ENCODE data around the gene RASAL2. TPM values are rescaled to one million over a fixed set of nuclear protein-coding genes. Genes with fewer than 3 reads are reported as not detected.

Gene RASAL2
- total and polyA plus RNA-seq, 2 donors (not counting 1 experiment from before 2014, with no cell fraction given): 11.9 to 21.8 TPM

DNA sequence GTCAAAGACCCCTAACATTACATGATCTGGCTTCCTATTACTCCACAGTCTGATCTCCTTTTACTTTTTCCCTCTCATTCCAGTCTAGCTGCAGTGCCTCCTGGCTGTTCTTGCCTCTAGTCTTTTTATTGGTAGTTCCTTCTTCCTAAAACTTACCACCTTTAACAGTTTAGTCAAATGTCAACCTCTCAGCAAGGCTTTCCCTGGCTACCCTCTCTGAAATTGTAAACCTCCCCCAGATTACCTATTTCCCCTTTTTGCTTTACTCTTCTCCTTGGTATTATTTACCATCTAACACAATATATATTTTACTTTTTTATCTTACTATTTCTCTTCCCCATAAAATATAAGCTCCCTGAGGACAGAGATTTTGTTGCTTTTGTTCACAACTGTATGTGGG lies 273.2 kb downstream of the RASAL2 start:
- Histone ChIP-seq H3K27me3 (ENCODE audit: control insufficient read depth, insufficient read depth, low read length) (no peaks in the 10 kb centered on the region), H4K20me1 (ENCODE audit: control insufficient read depth, extremely low read depth, insufficient read depth, low read length) (no peaks in the 10 kb centered on the region), H3K9me3 (ENCODE audit: control insufficient read depth, insufficient read depth, low read depth, low read length) (no peaks in the 10 kb centered on the region), H3K4me3 (replicated peaks in 1 of 4; ENCODE audit: control extremely low read depth in 1 of 4, insufficient read depth in 1 of 4, low read depth in 3 of 4, low read length in 4 of 4) (no peak overlapping the region), H3K4me2 (ENCODE audit: extremely low read depth, insufficient read depth, low read length) (no peak overlapping the region), H3K27ac (ENCODE audit: insufficient read depth, low read length) (no peak overlapping the region), H3K79me2 (ENCODE audit: control insufficient read depth, insufficient read depth, low read length) (peaks cover 4% of the 10 kb centered on the region), H3K36me3 (ENCODE audit: control insufficient read depth, insufficient read depth, low read length) (no peaks in the 10 kb centered on the region), H3K4me1 (ENCODE audit: control insufficient read depth, extremely low read depth, insufficient read depth, low read length) (no peaks in the 10 kb centered on the region), H3K9ac (ENCODE audit: insufficient read depth, low read length) (no peak overlapping the region), H2AFZ (ENCODE audit: low read length) (no peak overlapping the region)
- TF ChIP-seq, protein P1, sequence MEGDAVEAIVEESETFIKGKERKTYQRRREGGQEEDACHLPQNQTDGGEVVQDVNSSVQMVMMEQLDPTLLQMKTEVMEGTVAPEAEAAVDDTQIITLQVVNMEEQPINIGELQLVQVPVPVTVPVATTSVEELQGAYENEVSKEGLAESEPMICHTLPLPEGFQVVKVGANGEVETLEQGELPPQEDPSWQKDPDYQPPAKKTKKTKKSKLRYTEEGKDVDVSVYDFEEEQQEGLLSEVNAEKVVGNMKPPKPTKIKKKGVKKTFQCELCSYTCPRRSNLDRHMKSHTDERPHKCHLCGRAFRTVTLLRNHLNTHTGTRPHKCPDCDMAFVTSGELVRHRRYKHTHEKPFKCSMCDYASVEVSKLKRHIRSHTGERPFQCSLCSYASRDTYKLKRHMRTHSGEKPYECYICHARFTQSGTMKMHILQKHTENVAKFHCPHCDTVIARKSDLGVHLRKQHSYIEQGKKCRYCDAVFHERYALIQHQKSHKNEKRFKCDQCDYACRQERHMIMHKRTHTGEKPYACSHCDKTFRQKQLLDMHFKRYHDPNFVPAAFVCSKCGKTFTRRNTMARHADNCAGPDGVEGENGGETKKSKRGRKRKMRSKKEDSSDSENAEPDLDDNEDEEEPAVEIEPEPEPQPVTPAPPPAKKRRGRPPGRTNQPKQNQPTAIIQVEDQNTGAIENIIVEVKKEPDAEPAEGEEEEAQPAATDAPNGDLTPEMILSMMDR (conservative IDR thresholded peaks at IDR 0.05 in 1 of 2, IDR thresholded peaks at IDR 0.05 in 1 of 2; ENCODE audit: low read depth in 1 of 2, low read length in 2 of 2): no peak
- TF ChIP-seq EZH2 (IDR thresholded peaks at IDR 0.05; ENCODE audit: low read length, missing control alignments): no peak
- DNase-seq (ENCODE audit: low read depth in 2 of 2): no peak

DNA sequence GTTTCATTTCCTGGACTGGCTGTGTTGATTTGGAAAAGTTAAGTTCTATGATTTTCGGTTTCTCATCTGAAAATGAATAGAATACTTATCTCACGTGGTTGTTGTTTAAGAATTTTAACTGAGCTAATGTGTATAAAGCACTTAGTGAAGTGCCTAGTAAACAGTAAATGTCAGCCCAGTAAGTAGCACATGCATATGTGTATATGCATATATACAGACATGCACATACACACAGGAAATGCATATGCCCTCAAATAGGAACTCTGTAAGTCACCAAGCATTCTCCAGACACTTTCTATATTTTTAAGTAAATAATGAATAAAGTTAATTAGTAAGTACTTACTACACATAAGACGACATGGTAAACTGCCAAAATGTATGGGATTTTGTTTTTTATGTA lies 274.3 kb downstream of the RASAL2 start:
- Histone ChIP-seq H3K9me3 (ENCODE audit: control insufficient read depth, insufficient read depth, low read depth, low read length) (no peaks in the 10 kb centered on the region), H3K27me3 (ENCODE audit: control insufficient read depth, insufficient read depth, low read length) (no peaks in the 10 kb centered on the region), H3K36me3 (ENCODE audit: control insufficient read depth, insufficient read depth, low read length) (no peaks in the 10 kb centered on the region), H3K4me1 (ENCODE audit: control insufficient read depth, extremely low read depth, insufficient read depth, low read length) (no peaks in the 10 kb centered on the region), H3K79me2 (ENCODE audit: control insufficient read depth, insufficient read depth, low read length) (peaks cover 4% of the 10 kb centered on the region), H3K4me2 (ENCODE audit: extremely low read depth, insufficient read depth, low read length) (no peak overlapping the region), H3K27ac (ENCODE audit: insufficient read depth, low read length) (no peak overlapping the region), H2AFZ (ENCODE audit: low read length) (no peak overlapping the region), H3K9ac (ENCODE audit: insufficient read depth, low read length) (no peak overlapping the region), H3K4me3 (replicated peaks in 1 of 4; ENCODE audit: control extremely low read depth in 1 of 4, insufficient read depth in 1 of 4, low read depth in 3 of 4, low read length in 4 of 4) (no peak overlapping the region), H4K20me1 (ENCODE audit: control insufficient read depth, extremely low read depth, insufficient read depth, low read length) (no peaks in the 10 kb centered on the region)
- no peak for DNase-seq (ENCODE audit: low read depth in 2 of 2)
- no peak for TF ChIP-seq EZH2 (IDR thresholded peaks at IDR 0.05; ENCODE audit: low read length, missing control alignments)
- TF ChIP-seq, protein P1 (conservative IDR thresholded peaks at IDR 0.05 in 1 of 2, IDR thresholded peaks at IDR 0.05 in 1 of 2; ENCODE audit: low read depth in 1 of 2, low read length in 2 of 2): no peak

DNA sequence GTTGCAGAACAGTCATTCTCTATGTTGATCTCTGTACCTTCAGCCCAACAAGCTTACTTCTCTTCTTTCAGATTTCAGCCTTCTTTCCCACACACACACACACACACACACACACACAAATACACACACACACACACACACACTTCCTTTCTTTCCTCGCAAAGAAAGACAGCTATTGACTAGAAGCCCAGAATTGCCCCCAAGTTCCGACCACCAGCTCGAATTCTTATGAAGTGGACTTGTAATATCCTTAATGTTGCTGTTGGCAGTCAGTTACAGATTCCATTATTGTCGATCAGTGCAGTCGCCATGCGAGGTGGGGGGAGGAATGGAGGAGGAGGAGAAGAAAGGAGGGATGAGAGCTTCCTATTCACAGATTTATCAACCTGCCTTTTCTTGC lies 277.3 kb downstream of the RASAL2 start:
- Histone ChIP-seq H3K4me3 (replicated peaks in 1 of 4; ENCODE audit: control extremely low read depth in 1 of 4, insufficient read depth in 1 of 4, low read depth in 3 of 4, low read length in 4 of 4) (peak overlapping the region; percentile 20 to 61 (median 54)), H2AFZ (ENCODE audit: low read length) (peak overlapping the region; percentile 61), H3K79me2 (ENCODE audit: control insufficient read depth, insufficient read depth, low read length) (no peaks in the 10 kb centered on the region), H3K4me2 (ENCODE audit: extremely low read depth, insufficient read depth, low read length) (peak overlapping the region; percentile 97), H3K27me3 (ENCODE audit: control insufficient read depth, insufficient read depth, low read length) (no peaks in the 10 kb centered on the region), H3K27ac (ENCODE audit: insufficient read depth, low read length) (peak overlapping the region; percentile 27), H3K36me3 (ENCODE audit: control insufficient read depth, insufficient read depth, low read length) (no peaks in the 10 kb centered on the region), H3K9ac (ENCODE audit: insufficient read depth, low read length) (no peak overlapping the region), H3K4me1 (ENCODE audit: control insufficient read depth, extremely low read depth, insufficient read depth, low read length) (no peaks in the 10 kb centered on the region), H4K20me1 (ENCODE audit: control insufficient read depth, extremely low read depth, insufficient read depth, low read length) (no peaks in the 10 kb centered on the region), H3K9me3 (ENCODE audit: control insufficient read depth, insufficient read depth, low read depth, low read length) (no peaks in the 10 kb centered on the region)
- DNase-seq (ENCODE audit: low read depth in 2 of 2): peak; percentile 58 to 74
- TF ChIP-seq EZH2 (IDR thresholded peaks at IDR 0.05; ENCODE audit: low read length, missing control alignments): no peak
- TF ChIP-seq, protein P1 (conservative IDR thresholded peaks at IDR 0.05 in 1 of 2, IDR thresholded peaks at IDR 0.05 in 1 of 2; ENCODE audit: low read depth in 1 of 2, low read length in 2 of 2): no peak
